T-helper 1 cell (primary cell): ENCODE measurements around the gene NRL.
"Not testable (repeated sequence)": the region's sequence is repeated elsewhere in the genome, so short reads cannot be mapped to it uniquely, and the experiment has no call there.

Experiments used
- DNase-seq, 5 donors: peaks; one replicate each; pipeline ENCODE4 v3.0.0-alpha.2; 2012 to 2020

NRL gene

DNA sequence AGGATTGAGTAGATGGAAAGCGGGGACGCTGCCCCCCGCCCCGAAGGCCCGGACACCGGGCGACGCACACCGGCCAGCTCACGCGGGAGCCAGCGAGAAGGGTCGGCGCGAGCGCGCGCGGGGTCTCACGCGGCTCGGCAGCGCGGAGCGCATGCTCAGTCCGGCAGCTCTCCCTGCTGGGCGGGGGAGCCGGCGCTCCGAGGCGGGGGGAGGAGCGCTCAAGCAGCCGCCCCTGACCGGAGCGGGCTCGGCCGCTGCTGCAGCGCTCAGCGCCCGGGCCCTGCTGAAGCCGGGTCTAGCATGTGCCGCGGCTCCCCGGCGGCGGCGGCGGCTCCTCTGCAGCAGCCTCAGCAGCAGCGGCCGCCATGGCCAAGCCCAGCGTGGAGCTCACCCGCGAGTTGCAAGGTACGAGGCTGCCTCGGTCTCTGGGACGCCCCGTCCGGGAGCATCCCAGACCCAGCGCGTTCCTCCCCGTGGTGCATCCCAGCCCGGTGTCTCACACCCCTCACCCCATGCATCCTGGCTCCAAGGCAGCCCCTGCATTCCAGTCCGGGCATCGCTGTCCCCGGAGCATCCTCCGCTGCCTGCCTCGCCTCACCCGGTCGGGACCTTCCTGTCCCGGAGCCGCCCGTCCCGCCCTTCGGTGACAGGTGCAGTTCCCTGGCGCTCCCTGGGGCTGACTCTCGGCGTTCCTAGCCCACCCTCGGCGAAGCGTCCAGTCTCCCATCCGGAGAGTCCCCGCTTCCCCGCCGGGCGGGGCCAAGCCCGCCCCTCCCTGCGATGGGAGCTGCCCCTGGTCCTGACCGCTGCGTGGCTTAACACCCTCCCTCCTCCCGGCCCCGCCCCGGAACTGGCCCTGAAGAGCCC, 62.7 kb downstream of the NRL start, which contains the start of gene CARMIL3:
TSS of gene CARMIL3 (plus strand) at position 221 of the 867 bp plus-strand sequence. CDS start at position 366, 145 bp downstream.
- peak; percentile 27 to 64 (median 41) for DNase-seq

DNA sequence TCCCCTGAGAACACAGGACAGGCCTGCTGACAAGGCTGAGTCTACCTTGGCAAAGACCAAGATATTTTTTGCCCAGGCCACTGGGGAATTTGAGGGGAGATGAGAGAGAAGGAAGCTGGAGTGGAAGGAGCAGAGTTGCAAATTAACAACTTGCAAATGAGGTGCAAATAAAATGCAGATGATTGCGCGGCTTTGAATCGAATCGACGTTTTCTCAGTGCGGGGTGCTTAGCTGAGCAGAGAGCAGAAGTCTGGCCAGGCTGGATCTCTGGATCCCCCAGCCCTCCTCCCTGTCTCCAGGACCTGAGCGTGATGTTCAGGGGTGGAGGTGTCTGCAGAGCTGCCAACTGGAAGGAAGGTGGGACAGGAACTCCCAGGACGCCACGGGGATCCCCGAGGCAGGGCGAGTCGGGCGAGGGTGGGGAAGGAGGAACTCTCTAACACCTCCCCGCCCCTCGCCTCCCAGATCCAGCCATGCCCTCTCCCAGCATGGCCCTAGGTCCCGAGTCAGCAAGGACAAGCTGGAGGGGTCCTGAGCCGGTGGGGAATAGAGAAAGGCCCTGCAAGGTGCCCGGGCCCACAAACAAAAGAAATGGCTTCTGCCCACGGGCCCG, 63.5 kb downstream of the NRL start:
- peak in 1 of 5 donors; percentile 9 for DNase-seq

DNA sequence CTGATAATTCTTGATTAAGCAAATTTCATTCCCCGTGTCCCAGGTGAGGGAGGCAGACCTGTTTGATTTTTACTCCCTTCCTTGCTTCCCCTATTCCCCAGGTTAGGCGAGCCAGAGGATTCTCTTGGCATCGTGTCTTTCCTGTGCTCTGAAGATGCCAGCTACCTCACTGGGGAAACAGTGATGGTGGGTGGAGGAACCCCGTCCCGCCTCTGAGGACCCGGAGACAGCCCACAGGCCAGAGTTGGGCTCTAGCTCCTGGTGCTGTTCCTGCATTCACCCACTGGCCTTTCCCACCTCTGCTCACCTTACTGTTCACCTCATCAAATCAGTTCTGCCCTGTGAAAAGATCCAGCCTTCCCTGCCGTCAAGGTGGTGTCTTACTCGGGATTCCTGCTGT, 64.0 kb downstream of the NRL start:
- DNase-seq = not testable (repeated sequence)

DNA sequence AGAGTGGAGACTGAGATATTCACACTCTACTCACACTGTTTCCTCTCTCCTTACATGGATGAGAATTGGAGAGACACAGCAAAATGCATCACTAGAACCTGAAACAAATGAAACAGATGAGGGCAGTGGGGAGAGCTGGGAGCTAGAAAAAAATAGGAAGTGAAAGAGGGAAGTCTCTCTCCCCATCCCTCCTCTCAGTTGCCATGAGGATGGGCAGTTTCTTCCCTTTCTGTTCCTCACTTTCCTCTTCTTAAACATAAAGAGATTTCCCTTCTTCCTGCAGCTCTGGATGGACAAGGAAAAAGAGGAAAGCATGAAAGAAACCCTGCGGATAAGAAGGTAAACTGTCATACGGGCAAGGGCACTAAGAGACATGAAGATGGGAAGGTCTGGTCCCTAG, 65.7 kb downstream of the NRL start:
- DNase-seq = not testable (repeated sequence)

DNA sequence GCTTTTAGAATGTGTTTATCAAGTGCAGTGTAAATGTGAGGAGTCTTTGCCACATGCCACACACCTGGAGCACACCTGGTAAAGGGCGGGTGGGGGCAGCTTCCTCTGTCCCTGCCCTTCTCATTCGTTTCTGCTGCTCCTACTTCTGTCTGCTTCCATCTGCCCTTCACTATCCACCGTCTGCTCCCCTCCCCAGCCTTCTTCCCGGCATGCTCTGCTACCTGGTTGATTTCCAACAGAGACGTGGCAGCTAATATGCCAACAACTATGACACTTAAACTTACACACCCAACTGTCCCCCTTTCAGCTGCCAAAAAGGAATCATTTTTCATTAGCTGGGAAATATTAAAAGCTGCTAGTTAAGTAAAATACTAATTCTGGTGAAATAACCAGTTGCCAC, 72.0 kb downstream of the NRL start:
- DNase-seq = no peak

DNA sequence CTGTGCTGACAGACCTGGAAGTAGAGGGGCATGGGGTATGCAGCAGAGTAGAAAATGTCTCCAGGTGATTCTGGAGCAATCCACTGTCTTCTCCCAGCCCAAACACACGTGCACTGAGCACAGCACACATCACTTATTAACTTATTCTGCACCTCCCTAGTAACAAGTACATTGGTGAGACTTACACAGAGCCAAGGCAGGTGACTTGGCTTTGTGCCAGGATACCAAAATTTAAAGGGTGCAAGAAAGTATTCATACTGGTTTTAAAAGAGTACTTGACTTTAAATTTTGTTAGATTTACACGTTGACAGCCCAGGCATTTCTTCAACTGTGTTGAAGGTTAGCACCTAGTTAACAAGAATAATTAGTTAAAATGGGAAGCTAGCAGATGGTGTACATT, 74.1 kb downstream of the NRL start:
- DNase-seq = no peak

DNA sequence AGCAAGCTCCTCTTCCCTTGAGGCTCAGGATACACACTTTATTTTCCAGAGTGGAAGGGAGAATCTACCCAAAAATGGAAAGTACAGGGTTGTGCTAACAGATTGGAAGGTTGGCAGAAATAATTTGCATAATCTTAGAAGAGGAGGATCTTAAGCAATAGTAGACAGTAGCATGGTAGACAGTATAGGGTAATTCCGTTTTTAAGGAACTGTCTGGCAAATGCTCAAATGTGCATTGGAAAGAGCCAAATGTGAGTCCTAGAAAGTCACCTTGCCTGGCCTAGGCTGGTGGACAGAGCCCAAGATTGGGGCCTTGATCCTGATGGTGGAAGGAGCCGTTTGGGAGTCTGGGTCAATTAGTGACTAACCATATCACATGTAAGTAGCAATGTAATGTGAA, 76.1 kb downstream of the NRL start:
- no peak for DNase-seq

DNA sequence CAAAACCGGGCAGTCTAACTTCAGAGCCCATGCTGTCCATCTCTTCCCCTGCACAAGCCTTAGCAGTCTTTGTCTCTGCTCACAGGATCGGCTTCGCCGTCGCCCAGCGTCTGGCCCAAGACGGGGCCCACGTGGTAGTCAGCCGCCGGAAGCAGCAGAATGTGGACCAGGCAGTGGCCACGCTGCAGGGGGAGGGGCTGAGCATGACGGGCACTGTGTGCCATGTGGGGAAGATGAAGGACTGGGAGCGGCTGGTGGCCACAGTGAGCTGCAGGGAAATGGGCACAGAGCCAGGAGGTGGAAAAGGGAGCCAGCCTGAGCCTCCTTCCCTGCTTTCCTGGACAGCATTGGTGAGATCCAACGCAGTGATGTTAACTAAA, 77.1 kb downstream of the NRL start:
- DNase-seq = no peak

DNA sequence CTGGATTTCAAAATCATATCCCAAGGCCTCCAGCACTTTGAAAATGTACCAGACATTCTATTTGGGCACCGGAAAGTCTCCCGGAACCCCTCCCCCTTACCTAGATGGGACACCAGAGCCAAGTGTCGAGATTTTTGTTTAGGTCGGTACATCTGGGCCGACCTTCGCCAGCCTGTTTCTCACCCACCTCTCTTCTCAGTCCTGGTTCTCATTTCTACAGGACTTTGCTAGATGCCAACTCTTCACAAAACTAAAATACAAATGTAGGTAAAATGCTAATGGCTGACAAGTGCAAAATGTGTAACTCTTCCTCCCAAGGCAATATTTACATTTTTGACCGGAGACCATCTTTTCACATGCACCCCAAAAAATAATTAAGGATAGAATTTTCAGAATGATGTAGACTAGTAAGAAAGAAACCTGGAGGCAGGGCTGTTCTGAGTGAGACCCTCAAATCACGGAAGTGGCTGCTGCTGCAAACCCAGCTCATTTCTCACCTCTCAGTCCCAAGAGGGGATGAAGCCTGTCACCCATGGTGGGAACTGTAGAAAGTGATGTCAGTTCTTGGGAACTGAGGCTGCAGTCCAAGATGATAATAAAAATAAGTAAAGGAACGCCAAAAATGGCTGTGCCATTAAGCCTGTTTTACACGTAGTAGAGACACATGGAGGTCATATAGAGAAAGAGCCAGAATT, 77.6 kb downstream of the NRL start:
- DNase-seq = not testable (repeated sequence)

DNA sequence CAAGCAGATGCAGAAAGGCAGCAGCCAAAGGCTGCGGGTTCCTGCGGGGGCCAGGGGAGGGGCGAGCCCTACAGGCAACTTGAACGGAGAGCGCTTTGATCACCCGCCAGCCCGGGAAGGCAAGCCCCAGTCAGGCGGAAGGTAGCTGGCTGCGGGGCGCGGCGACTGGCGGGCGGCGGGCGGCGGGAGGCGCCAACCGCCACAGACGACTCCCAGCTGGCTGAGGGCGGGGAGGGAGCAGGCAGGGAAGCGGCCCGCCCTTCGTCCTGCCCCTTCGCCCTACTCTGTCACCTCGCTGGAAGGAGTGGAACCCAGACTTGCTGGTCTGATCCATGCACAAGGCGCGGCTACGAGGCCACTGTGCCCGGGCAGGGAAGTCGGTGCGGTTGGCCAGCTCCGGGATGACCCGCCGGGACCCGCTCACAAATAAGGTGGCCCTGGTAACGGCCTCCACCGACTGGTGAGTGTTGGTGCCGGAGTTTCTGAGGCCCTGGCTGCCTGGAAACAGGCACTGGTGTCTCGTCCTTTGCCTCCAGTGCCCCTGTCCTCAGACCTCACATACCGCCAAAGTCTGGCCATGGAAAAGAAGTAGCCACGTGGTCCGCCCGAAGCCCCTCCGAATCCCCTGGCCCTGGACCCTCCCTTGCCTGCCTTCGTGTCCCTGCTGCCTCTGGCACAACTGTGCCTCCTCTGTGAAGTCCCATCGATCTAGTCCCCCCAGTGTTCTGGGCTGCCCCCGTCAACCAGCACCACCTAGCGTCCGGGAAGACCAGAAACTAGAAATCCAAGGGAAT, 78.4 kb downstream of the NRL start:
- peak in 4 of 5 donors; percentile 49 to 70 (median 56) for DNase-seq

DNA sequence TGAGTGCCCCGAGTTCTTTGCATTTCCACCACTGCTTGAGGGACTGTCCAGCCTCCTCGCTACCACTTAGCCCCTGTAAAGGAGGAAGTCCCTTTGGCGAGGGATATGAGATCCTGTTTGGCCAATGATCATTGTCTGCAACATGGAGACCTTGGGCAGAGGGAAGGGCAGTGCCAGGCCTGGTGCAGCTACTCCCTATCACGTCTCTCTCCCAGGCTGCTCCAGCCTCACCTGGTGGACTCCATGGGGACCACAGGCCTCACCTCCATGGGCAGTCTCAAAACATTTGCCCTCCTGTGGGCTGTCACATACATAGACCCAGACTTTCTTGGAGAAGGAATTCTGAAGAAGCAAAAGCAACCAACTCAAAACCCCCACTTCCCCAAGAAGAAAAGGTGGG, 79.0 kb downstream of the NRL start:
- DNase-seq = not testable (repeated sequence)

DNA sequence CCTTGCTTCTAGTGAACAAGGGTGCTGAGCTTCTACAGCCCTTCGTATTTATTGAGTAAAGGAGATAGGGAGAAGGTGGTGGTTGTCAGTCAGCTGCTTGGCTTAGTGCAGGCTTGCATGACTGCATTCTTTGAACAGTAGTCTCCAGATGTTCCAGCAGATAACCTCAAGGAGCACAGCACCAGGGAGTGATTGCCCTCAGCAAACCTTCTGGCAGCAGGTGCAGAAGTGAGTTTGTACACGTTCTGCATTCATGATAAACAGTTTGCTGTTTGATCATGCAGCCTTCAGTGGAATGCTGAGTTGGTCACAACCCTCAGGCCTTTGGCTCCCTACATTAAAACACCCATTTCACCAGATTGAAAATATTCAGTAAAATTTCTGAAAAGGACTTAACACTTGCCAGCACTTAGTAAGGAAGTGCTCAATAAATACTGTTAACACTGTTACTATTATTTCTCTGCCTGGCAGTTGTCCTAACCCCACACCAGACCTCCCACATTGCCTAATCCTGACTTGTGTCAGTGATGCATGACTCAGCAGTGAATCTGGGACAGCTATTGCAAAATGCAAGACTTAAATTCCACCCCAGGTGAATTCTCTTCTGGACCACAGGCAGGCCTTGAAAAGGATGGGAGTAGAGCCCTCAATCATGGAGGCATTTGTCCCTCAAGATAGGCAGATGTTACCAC, 81.9 kb downstream of the NRL start:
- DNase-seq = no peak

DNA sequence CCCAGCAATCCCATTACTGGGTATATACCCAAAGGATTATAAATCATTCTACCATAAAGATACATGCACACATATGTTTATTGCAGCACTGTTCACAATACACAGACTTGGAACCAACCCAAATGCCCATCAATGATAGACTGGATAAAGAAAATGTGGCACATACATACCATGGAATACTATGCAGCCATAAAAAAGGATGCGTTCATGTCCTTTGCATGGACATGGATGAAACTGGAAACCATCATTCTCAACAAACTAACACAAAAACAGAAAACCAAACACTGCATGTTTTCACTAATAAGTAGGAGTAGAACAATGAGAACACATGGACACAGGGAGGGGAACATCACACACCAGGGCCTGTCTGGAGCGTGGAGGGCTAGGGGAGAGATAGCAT, 83.4 kb downstream of the NRL start:
- not testable (repeated sequence) for DNase-seq

DNA sequence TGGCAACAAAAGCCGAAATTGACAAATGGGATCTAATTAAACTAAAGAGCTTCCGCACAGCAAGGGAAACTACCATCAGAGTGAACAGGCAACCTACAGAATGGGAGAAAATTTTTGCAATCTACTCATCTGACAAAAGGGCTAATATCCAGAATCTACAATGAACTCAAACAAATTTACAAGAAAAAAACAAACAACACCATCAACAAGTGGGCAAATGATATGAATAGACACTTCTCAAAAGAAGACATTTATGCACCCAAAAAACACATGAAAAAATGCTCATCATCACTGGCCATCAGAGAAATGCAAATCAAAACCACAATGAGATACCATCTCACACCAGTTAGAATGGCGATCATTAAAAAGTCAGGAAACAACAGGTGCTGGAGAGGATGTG, 85.1 kb downstream of the NRL start:
- DNase-seq = not testable (repeated sequence)
